Activated naive CD8-positive, alpha-beta T cell (primary cell): Measurements from ENCODE around the gene MAD1L1.
"Not testable (repeated sequence)": the region's sequence is repeated elsewhere in the genome, so short reads cannot be mapped to it uniquely, and the experiment has no call there.

Experiments
- H3K27ac Mint-ChIP-seq: one replicate; pipeline ENCODE4 v1.8.0; 2021; ENCODE audit warnings: mixed read lengths
- H3K27me3 Mint-ChIP-seq: one replicate; pipeline ENCODE4 v1.8.0; 2021; ENCODE audit warnings: mixed read lengths
- H3K36me3 Mint-ChIP-seq: one replicate; pipeline ENCODE4 v1.8.0; 2021; ENCODE audit warnings: mixed read lengths
- H3K4me1 Mint-ChIP-seq: one replicate; pipeline ENCODE4 v1.8.0; 2021; ENCODE audit warnings: low read depth, mixed read lengths
- H3K4me3 Mint-ChIP-seq: one replicate; pipeline ENCODE4 v1.8.0; 2021; ENCODE audit warnings: mild to moderate bottlenecking, mixed read lengths
- H3K9me3 Mint-ChIP-seq: one replicate; pipeline ENCODE4 v1.8.0; 2021; ENCODE audit warnings: low read depth, mixed read lengths

Gene MAD1L1

GRCh38 chr7:2059964-2060700, 172.6 kb downstream of the MAD1L1 start:
- H3K9me3 Mint-ChIP-seq, result no peaks in the 10 kb centered on the region
- H3K27me3 Mint-ChIP-seq, result no peaks in the 10 kb centered on the region
- H3K36me3 Mint-ChIP-seq, result peaks cover 9% of the 10 kb centered on the region
- H3K27ac Mint-ChIP-seq, result no peak overlapping the region
- H3K4me1 Mint-ChIP-seq, result peaks cover 26% of the 10 kb centered on the region
- H3K4me3 Mint-ChIP-seq, result no peak overlapping the region

DNA sequence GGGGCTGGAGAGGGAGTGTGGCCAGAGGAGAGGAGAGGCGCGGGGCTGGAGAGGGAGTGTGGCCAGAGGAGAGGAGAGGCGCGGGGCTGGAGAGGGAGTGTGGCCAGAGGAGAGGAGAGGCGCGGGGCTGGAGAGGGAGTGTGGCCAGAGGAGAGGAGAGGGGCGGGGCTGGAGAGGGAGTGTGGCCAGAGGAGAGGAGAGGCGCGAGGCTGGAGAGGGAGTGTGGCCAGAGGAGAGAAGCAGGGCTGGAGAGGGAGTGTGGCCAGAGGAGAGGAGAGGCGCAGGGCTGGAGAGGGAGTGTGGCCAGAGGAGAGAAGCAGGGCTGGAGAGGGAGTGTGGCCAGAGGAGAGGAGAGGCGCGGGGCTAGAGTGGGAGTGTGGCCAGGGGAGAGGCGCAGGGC, 174.5 kb downstream of the MAD1L1 start:
- not testable (repeated sequence) for H3K27ac Mint-ChIP-seq, H3K4me3 Mint-ChIP-seq, H3K9me3 Mint-ChIP-seq

GRCh38 chr7:2055956-2056355, 176.8 kb downstream of the MAD1L1 start:
- no peak overlapping the region for H3K27ac Mint-ChIP-seq
- H3K36me3 Mint-ChIP-seq, result peaks cover 11% of the 10 kb centered on the region
- no peak overlapping the region for H3K4me3 Mint-ChIP-seq
- H3K9me3 Mint-ChIP-seq, result no peaks in the 10 kb centered on the region
- no peaks in the 10 kb centered on the region for H3K27me3 Mint-ChIP-seq
- H3K4me1 Mint-ChIP-seq, result peaks cover 6% of the 10 kb centered on the region

More for the DNA sequence above, 174.5 kb downstream of the MAD1L1 start:
- H3K27me3 Mint-ChIP-seq, result not testable (repeated sequence)
- Mint-ChIP-seq H3K36me3 (peaks cover 11% of the 10 kb centered on the region), H3K4me1 (peaks cover 12% of the 10 kb centered on the region)

- no peaks in the 10 kb centered on the region for H3K9me3 Mint-ChIP-seq
- H3K4me3 Mint-ChIP-seq, result no peak overlapping the region
- H3K4me1 Mint-ChIP-seq, result peaks cover 8% of the 10 kb centered on the region
- no peak overlapping the region for H3K27ac Mint-ChIP-seq
- no peaks in the 10 kb centered on the region for H3K27me3 Mint-ChIP-seq
- peaks cover 5% of the 10 kb centered on the region for H3K36me3 Mint-ChIP-seq
These were observed 177.8 kb downstream of the MAD1L1 start for GRCh38 chr7:2054927-2055326.

DNA sequence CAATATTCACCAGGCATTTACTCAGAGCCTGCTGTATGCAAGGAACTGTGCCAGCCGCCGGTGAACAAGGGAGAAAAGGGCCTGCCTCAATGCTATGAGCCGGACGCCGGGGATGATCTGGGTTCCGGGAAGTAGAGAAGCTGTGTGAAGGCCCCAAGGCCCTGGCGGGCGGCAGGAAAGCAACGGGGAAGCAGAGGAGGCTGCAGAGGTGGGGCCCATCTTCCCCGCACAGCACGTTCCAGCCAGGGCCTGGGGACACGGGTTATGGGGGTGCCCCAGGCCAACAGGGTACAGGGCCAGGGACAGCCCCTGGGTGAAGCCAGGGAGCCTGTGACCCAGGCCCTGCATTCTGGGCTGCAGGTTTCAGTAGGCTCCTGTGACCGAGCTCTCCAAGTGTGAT, 179.3 kb downstream of the MAD1L1 start:
- Mint-ChIP-seq H3K36me3 (peaks cover 2% of the 10 kb centered on the region), H3K9me3 (no peaks in the 10 kb centered on the region), H3K4me1 (peaks cover 8% of the 10 kb centered on the region), H3K4me3 (no peak overlapping the region), H3K27me3 (no peaks in the 10 kb centered on the region), H3K27ac (no peak overlapping the region)

DNA sequence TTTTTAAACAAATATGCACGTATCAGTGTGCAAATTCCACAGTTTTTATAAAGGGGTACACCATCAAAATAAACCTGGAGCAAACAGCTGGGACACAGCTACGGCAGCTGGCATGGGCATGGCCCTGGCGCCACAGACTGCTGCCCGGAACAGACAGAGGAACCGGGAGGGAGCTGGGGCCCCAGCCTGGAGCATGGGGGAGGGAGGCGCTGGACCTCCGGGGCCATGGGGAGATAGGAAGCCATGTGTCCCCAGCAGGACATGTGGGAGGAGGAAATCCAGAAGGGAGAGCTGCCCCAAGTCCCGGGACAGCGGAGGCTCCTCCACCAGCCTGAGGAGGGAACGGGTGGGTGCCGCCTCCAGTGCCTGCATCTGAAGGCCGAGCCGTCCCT, 180.1 kb downstream of the MAD1L1 start:
- Mint-ChIP-seq H3K27me3 (no peaks in the 10 kb centered on the region), H3K9me3 (no peaks in the 10 kb centered on the region), H3K4me3 (no peak overlapping the region), H3K27ac (no peak overlapping the region), H3K4me1 (peaks cover 8% of the 10 kb centered on the region), H3K36me3 (peaks cover 2% of the 10 kb centered on the region)

DNA sequence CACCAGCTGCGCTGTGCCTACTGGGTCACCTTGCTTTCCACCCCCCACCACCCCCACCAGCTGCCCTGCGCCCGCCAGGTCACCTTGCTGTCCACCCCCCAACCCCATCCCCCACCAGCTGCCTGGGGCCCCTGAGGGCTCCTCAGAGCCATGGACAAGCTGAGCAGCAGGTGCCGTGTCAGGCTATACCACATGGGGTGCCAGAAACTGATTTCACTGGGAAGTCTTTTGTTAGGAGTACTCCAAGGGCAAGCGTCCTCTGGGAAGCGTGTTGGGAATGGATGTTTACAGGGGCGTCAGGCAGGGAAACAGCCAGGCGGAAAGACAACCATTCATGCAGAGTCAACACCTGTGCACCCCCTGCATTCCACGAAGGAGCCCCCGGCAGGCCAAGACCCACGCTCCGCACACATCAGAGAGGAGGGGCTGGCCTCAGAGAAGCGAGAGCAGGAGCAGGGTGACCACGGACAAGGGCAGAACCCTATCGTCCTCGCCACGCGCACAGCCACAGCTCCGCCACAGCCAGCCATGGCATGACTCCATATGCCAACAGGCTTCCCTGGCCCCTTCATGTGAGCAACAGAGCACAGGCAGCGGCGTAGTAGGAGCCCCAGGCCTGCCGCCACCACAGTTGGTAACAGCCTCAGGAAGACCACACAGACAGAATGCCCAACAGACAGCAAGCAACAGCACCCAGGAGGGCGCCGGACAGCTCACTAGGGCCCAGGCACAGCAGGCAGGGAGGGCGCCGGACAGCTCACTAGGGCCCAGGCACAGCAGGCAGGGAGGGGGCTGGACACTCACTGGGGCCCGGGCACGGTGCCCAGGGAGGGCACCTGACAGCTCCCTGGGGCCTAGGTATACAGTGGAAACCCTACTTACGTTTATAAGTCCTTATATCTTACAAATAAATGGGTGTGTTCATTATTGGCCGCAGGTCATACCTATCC, 180.8 kb downstream of the MAD1L1 start:
- no peak overlapping the region for H3K4me3 Mint-ChIP-seq
- no peak overlapping the region for H3K27ac Mint-ChIP-seq
- H3K27me3 Mint-ChIP-seq, result no peaks in the 10 kb centered on the region
- H3K36me3 Mint-ChIP-seq, result peaks cover 2% of the 10 kb centered on the region
- H3K9me3 Mint-ChIP-seq, result no peaks in the 10 kb centered on the region
- peaks cover 8% of the 10 kb centered on the region for H3K4me1 Mint-ChIP-seq

GRCh38 chr7:2050511-2050866, 182.3 kb downstream of the MAD1L1 start:
- Mint-ChIP-seq H3K27ac (no peak overlapping the region), H3K9me3 (no peaks in the 10 kb centered on the region), H3K4me1 (peaks cover 7% of the 10 kb centered on the region), H3K27me3 (no peaks in the 10 kb centered on the region), H3K4me3 (no peak overlapping the region), H3K36me3 (peaks cover 2% of the 10 kb centered on the region)

DNA sequence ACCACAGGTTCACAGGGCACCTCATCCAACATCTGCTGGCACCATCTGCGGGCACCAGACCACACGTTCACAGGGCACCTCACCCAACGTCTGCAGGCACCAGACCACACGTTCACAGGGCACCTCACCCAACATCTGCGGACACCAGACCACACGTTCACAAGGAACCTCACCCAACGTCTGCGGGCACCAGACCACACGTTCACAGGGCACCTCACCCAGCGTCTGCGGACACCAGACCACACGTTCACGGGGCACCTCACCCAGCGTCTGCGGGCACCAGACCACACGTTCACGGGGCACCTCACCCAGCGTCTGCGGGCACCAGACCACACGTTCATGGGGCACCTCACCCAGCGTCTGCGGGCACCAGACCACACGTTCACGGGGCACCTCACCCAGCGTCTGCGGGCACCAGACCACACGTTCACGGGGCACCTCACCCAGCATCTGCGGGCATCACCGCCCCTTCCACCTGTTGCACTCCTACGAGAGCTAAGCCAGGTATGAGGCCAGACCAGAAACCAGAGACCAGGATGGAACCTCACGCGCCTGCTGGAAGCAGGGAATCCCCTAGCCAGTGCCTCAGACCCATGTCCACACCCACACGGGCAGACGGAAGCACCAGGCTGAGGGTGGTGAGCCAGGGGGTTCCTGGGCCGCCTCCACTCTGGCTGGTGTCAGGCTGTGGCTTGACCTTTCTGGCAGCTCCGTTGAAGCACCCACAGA, 182.8 kb downstream of the MAD1L1 start:
- H3K9me3 Mint-ChIP-seq, result no peaks in the 10 kb centered on the region
- peaks cover 7% of the 10 kb centered on the region for H3K4me1 Mint-ChIP-seq
- H3K27me3 Mint-ChIP-seq, result no peaks in the 10 kb centered on the region
- H3K27ac Mint-ChIP-seq, result no peak overlapping the region
- H3K36me3 Mint-ChIP-seq, result peaks cover 2% of the 10 kb centered on the region
- H3K4me3 Mint-ChIP-seq, result no peak overlapping the region

GRCh38 chr7:2049111-2049781, 183.5 kb downstream of the MAD1L1 start:
- no peak overlapping the region for H3K4me3 Mint-ChIP-seq
- H3K9me3 Mint-ChIP-seq, result no peaks in the 10 kb centered on the region
- peaks cover 7% of the 10 kb centered on the region for H3K4me1 Mint-ChIP-seq
- no peaks in the 10 kb centered on the region for H3K27me3 Mint-ChIP-seq
- H3K36me3 Mint-ChIP-seq, result peaks cover under 1% of the 10 kb centered on the region
- no peak overlapping the region for H3K27ac Mint-ChIP-seq

- no peaks in the 10 kb centered on the region for H3K36me3 Mint-ChIP-seq
- no peak overlapping the region for H3K4me3 Mint-ChIP-seq
- H3K27me3 Mint-ChIP-seq, result no peaks in the 10 kb centered on the region
- H3K4me1 Mint-ChIP-seq, result peaks cover 7% of the 10 kb centered on the region
- H3K9me3 Mint-ChIP-seq, result no peaks in the 10 kb centered on the region
- H3K27ac Mint-ChIP-seq, result no peak overlapping the region
These were observed 184.2 kb downstream of the MAD1L1 start for GRCh38 chr7:2048531-2048930.

- H3K4me1 Mint-ChIP-seq, result peaks cover 8% of the 10 kb centered on the region
- H3K9me3 Mint-ChIP-seq, result no peaks in the 10 kb centered on the region
- no peaks in the 10 kb centered on the region for H3K27me3 Mint-ChIP-seq
- H3K36me3 Mint-ChIP-seq, result peaks cover 2% of the 10 kb centered on the region
- no peak overlapping the region for H3K4me3 Mint-ChIP-seq
- H3K27ac Mint-ChIP-seq, result no peak overlapping the region
These were observed 184.7 kb downstream of the MAD1L1 start for GRCh38 chr7:2048006-2048405.

- H3K4me3 Mint-ChIP-seq, result no peak overlapping the region
- no peaks in the 10 kb centered on the region for H3K9me3 Mint-ChIP-seq
- H3K4me1 Mint-ChIP-seq, result peaks cover 12% of the 10 kb centered on the region
- H3K36me3 Mint-ChIP-seq, result peaks cover 6% of the 10 kb centered on the region
- H3K27me3 Mint-ChIP-seq, result no peaks in the 10 kb centered on the region
- no peak overlapping the region for H3K27ac Mint-ChIP-seq
These were observed 185.9 kb downstream of the MAD1L1 start for GRCh38 chr7:2046581-2047565.
